NCI-H510A treated with DMSO at 0.1 percent for 48 hours (cell line): ENCODE results near the gene AADACL3.

Source experiments
- DNase-seq: peaks from one replicate; lab custom pipeline; 2025; lab: John Stamatoyannopoulos, UW

The AADACL3 gene

DNA sequence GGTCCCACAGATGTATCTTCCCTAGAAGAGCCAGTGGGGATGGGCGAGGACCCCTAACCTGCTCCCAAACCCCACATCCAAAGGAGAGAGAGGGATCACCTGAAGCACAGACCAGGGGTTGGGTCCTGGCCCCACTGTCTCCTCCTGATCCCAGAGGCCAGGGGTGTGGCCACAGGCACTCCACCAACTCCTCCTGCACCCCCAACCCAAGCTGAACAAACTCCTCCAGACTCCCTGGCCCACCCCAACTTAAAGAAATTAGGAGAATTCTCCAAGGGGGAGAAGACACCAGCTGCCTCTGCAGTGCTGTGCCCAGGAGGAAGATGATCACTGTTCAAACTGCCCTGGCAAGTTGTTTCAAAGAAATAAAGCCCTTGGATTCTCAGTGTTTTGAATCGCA, 53.1 kb downstream of the AADACL3 start:
- no peak for DNase-seq

DNA sequence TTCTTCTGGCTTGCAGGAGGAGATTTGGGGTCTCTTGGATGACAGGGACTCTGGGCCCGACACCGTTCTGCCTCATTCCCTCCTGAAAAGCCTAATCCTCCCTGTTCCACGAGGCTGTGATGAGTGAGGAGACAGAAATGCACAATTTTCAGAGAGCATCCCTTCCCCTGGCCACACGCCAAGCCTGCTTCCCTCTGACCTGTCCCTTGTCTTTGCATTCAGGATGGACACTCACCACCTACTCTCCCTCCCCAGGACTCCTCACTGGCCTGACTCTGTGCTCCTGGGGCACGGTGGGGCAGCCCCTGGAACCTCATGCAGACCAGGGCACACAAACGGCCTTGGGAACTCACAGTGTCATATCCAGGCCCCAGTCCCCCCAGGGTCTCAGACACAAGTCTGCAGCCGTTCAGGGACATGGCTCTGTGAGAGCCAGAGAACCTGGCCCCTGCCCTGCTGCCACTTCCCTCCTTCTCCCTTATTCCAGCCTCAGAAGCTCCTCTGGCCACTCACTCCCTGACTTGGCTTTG, 54.1 kb downstream of the AADACL3 start:
- no peak for DNase-seq

DNA sequence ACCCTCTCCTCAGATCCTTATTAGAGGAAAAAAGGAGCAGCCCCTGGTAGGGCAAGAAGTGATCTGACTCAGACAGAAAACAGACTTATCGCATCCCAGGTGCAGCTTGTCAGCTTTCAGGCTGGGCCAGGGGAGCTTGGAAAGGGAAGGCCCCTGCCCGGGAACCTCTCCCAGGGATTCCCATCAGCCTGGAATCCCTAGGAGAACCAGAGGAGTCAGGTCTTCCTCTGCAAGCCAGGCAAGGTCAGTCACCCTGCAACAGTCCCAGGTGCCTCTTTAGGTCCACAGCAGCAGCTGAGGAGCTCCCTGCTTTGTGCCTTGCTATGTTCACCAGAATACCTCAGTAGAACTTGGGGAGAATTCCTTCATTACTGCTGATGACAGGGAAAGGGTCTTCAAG, 54.7 kb downstream of the AADACL3 start:
- no peak for DNase-seq

DNA sequence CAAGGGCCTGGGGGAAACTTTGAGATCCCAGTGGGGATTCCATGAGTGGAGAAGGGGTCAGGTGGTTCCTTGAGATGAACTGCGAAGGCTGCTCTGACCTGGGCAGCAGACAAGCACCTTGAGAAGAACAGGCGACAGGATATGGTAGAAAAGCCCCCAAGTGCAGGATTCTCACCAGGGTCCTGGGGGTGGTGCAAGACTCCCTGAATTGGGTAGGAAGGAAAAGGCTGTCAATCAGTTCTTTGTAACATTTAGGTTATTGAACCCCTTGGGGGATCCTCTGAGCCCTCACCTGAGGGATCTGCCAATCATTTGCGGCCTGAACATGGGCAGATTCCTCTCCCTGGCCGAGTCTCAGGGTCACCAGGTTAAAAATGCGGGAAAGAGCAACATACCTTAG, 55.3 kb downstream of the AADACL3 start:
- DNase-seq = no peak

DNA sequence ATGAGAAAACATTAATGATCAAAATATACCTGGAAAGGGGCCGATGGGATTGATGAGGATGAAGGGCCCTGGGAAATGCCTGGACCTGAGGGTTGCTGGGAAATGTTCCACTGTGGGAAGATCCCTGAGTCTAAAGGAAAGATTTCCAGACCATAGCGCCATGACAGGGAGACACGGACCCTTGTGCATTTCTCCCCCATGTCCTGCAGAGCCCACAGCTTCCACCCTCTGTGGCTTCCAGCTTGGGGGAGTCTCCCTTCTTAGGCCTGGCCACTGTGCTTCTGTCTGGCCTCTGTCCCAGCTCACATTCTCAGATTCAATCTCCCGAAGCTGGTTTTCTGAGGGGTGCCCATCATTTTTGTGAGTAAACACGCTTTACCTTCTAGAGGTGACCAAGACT, 56.6 kb downstream of the AADACL3 start:
- DNase-seq = no peak

DNA sequence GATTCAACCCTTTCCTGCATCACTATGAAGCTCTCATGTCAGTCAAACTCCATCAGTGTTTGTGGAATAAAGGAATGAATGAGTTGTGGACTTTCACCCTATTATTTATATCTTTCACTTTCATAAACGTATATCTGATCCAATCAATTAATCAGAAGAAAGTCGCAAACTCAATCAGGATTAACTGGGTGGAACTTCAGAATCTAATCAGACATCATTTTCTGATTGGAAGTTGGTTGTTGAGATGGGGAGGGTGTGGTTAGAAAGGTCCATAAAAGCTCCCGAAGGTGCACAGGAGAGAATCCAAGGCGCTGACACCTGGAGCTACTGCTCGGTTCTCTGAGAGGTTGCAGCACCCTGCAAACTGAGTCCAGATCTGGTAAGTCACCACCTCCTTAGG, 57.5 kb downstream of the AADACL3 start, which contains the start of gene PRAMEF12:
Gene PRAMEF12, plus strand, starts transcription at position 301 of the 400 bp plus-strand sequence. CDS start 1,130 bp downstream, outside the sequence.
- DNase-seq = no peak

DNA sequence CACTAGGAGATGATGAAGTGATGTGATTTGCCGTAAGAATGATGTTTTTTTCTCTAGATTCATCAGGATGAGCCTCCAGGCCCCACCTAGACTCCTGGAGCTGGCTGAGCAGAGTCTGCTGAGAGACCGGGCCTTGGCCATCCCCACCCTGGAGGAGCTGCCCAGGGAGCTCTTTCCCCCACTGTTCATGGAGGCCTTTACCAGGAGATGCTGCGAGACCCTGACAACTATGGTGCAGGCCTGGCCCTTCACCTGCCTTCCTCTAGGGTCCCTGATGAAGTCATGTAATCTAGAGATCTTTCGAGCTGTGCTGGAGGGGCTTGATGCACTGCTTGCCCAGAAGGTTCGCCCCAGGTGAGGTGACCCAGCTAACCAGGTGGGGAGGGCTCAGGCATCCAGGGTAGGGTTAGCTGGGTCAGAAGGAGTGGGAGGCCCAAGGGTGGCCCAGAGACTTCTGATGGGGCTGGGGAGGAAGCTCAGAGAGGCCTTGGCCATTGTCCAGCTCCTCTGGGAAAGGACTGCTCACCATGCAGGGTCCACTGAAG, 59.0 kb downstream of the AADACL3 start:
- DNase-seq = no peak

DNA sequence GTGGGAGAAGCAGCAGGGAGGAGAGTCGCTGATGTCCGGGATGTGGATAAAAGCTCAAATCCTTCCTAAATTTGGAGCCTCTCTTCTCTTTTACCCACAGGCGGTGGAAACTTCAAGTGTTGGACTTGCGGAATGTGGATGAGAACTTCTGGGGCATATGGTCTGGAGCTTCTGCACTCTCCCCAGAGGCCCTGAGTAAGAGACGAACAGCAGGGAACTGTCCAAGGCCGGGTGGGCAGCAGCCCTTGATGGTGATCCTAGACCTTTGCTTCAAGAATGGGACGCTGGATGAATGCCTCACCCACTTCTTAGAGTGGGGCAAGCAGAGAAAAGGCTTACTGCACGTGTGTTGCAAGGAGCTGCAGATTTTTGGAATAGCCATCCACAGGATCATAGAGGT, 59.5 kb downstream of the AADACL3 start:
- no peak for DNase-seq

DNA sequence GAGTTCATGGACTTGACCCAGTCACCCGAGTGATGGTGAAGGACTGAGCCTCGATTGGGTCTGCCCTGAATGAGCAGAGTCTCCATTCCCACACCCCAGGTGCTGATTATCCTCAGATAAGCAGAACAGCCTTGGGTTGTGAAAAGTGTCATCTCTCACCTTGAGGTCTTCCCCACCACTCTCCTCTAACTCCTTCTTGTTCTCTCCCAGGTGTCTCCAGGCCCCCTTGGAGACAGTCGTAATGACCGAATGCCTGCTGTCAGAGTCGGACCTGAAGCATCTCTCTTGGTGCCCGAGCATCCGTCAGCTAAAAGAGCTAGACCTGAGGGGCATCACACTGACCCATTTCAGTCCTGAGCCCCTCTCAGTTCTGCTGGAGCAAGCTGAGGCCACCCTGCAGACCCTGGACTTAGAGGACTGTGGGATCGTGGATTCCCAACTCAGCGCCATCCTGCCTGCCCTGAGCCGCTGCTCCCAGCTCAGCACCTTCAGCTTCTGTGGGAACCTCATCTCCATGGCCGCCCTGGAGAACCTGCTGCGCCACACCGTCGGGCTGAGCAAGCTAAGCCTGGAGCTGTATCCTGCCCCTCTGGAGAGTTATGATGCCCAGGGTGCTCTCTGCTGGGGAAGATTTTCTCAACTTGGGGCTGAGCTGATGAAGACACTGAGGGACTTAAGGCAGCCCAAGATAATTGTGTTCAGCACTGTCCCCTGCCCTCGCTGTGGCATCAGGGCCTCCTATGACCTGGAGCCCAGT, 61.1 kb downstream of the AADACL3 start:
- DNase-seq = no peak
